AG04449 (cell line): ENCODE data around the gene ARFGAP2.

Experiments
- CTCF ChIA-PET: fragments of 350-600 bp; formaldehyde crosslinking; extraction: SDS; loops from one replicate; lab custom pipeline; 2021; ENCODE audit warnings: antibody characterized with exemption; lab: Yijun Ruan, JAX
- POLR2A ChIA-PET: fragments of 400-600, 350-600 bp; formaldehyde crosslinking; extraction: SDS; loops from one replicate; lab custom pipeline; 2020; ENCODE audit warnings: antibody characterized with exemption, inconsistent platforms; lab: Yijun Ruan, JAX
- DNase-seq: peaks from one replicate; pipeline ENCODE4 v3.0.0-alpha.2; 2010; ENCODE audit warnings: low read depth, low spot score
- H3K4me3 ChIP-seq: 2 replicates; pipeline ENCODE4 v1.5.1; 2011; ENCODE audit warnings: low read depth, mild to moderate bottlenecking, control low read depth, low read length
- CTCF ChIP-seq: IDR thresholded peaks from one replicate; pipeline ENCODE4 v1.5.1; 2011; ENCODE audit warnings: mild to moderate bottlenecking, moderate library complexity, low read length, control low read depth, inconsistent platforms; ENCODE audit not compliant: insufficient read depth; ENCODE audit errors: missing control alignments

ARFGAP2 gene

GRCh38 chr11:47161890-47162289 is 14.8 kb downstream of the ARFGAP2 start:
- ChIA-PET CTCF (interaction anchor here (0.6 to 8.4 kb wide), 28 partner anchors 9 to 336 kb away, joined by 3 to 106 read pairs (median 5); partner anchors contain the start of genes ARFGAP2, CSTPP1, LRP4 and NR1H3), POLR2A (no interaction called here)
- H3K4me3 ChIP-seq = no peak overlapping the region
- no peak for DNase-seq
- TF ChIP-seq CTCF = no peak

GRCh38 chr11:47161134-47161854 is 15.4 kb downstream of the ARFGAP2 start:
- POLR2A ChIA-PET = no interaction called here
- DNase-seq = no peak
- no peak overlapping the region for H3K4me3 ChIP-seq
- TF ChIP-seq CTCF = peak; percentile 85
- CTCF ChIA-PET = interaction anchor here (0.6 to 8.4 kb wide), 28 partner anchors 8 to 336 kb away, joined by 3 to 106 read pairs (median 4); partner anchors contain the start of genes ARFGAP2, CSTPP1, LRP4 and NR1H3

- ChIA-PET CTCF (interaction anchor here (0.9 to 8.4 kb wide), 14 partner anchors 7 to 296 kb away, joined by 3 to 106 read pairs (median 4); partner anchors contain the start of gene ARFGAP2), POLR2A (no interaction called here)
- no peak for TF ChIP-seq CTCF
- H3K4me3 ChIP-seq = no peak overlapping the region
- DNase-seq = no peak
Observed at GRCh38 chr11:47160753-47161133, 15.9 kb downstream of the ARFGAP2 start.

GRCh38 chr11:47158242-47158641 is 18.4 kb downstream of the ARFGAP2 start:
- POLR2A ChIA-PET = no interaction called here
- CTCF ChIA-PET = interaction anchor here (0.9 to 2.6 kb wide), 5 partner anchors 11 to 273 kb away, joined by 3 to 14 read pairs (median 4); no protein-coding TSS in a partner anchor
- H3K4me3 ChIP-seq = no peak overlapping the region
- no peak for TF ChIP-seq CTCF
- no peak for DNase-seq

- no peak for TF ChIP-seq CTCF
- CTCF ChIA-PET = interaction anchor here (0.9 to 2.6 kb wide), 6 partner anchors 11 to 272 kb away, joined by 3 to 14 read pairs (median 4); no protein-coding TSS in a partner anchor
- POLR2A ChIA-PET = no interaction called here
- no peak for DNase-seq
- no peak overlapping the region for H3K4me3 ChIP-seq
Observed at GRCh38 chr11:47157805-47158204, 18.9 kb downstream of the ARFGAP2 start.

GRCh38 chr11:47156951-47157350 is 19.7 kb downstream of the ARFGAP2 start:
- CTCF ChIA-PET = interaction anchor here (0.9 to 6.8 kb wide), 9 partner anchors 9 to 271 kb away, joined by 3 to 115 read pairs (median 4); partner anchors contain the start of gene NR1H3
- no peak for DNase-seq
- no peak for TF ChIP-seq CTCF

More at GRCh38 chr11:47156951-47157350, 19.7 kb downstream of the ARFGAP2 start:
- H3K4me3 ChIP-seq = no peak overlapping the region
- POLR2A ChIA-PET = no interaction called here
